Activated CD8-positive, alpha-beta T cell treated with anti-CD3 and anti-CD28 coated beads, Interleukin-2, amount 10 ng/mL, durations not matched to agents 7 days and 5 days (primary cell): ENCODE data around the gene EIF4E2. TPM values are rescaled to one million over a fixed set of nuclear protein-coding genes. Genes with fewer than 3 reads are reported as not detected.

Source experiments
- ATAC-seq: fragments of 150-1000 bp; cut with Tn5 transposase; one replicate; pipeline ENCODE4 v1.10.0; 2021; ENCODE audit warnings: moderate library complexity
- CTCF ChIA-PET: fragments of 350-600 bp; sonication (Branson Sonifier 250); formaldehyde crosslinking; loops from one replicate; lab custom pipeline; 2021; ENCODE audit warnings: antibody characterized with exemption; lab: Charles Lee
- POLR2A ChIA-PET: fragments of 350-600 bp; sonication (Branson Sonifier 250); formaldehyde crosslinking; loops from one replicate; lab custom pipeline; 2021; ENCODE audit warnings: antibody characterized with exemption; lab: Charles Lee
- DNase-seq: peaks from one replicate; pipeline ENCODE4 v3.0.0-alpha.2; 2020
- H3K27ac Mint-ChIP-seq: one replicate; pipeline ENCODE4 v1.8.0; 2021; ENCODE audit warnings: mild to moderate bottlenecking, mixed read lengths
- H3K27me3 Mint-ChIP-seq: one replicate; pipeline ENCODE4 v1.8.0; 2021; ENCODE audit warnings: low read depth, mixed read lengths
- H3K36me3 Mint-ChIP-seq: one replicate; pipeline ENCODE4 v1.8.0; 2021; ENCODE audit warnings: low read depth, mixed read lengths
- H3K4me1 Mint-ChIP-seq: one replicate; pipeline ENCODE4 v1.8.0; 2021; ENCODE audit warnings: low read depth, mixed read lengths
- H3K4me3 Mint-ChIP-seq: one replicate; pipeline ENCODE4 v1.8.0; 2021; ENCODE audit warnings: mild to moderate bottlenecking, mixed read lengths
- H3K9me3 Mint-ChIP-seq: one replicate; pipeline ENCODE4 v1.8.0; 2022; ENCODE audit warnings: mixed read lengths; ENCODE audit not compliant: insufficient read depth
- total RNA-seq, 2 experiments: library from RNA; stranded (reverse); gene quantifications; one replicate each; pipeline ENCODE4 v1.2.3, GENCODE V29; 2021

EIF4E2 gene
- total RNA-seq, 2 experiments from 2014 or later, result 68.5 to 76.7 TPM

- ATAC-seq (no peak), DNase-seq (no peak)
- Mint-ChIP-seq H3K27me3 (peaks cover 36% of the 10 kb centered on the region), H3K4me3 (no peak overlapping the region), H3K27ac (no peak overlapping the region), H3K36me3 (no peaks in the 10 kb centered on the region), H3K9me3 (no peaks in the 10 kb centered on the region), H3K4me1 (peaks cover 10% of the 10 kb centered on the region)
- POLR2A ChIA-PET, result no interaction called here
- CTCF ChIA-PET, result interaction anchor here (1.0 to 2.6 kb wide), 6 partner anchors 9 to 110 kb away, joined by 3 to 12 read pairs (median 4); no protein-coding TSS in a partner anchor
Measured at GRCh38 chr2:232523402-232523681, 27.1 kb upstream of the EIF4E2 start.

- Mint-ChIP-seq H3K36me3 (no peaks in the 10 kb centered on the region), H3K27ac (no peak overlapping the region), H3K9me3 (no peaks in the 10 kb centered on the region), H3K27me3 (peaks cover 42% of the 10 kb centered on the region), H3K4me3 (no peak overlapping the region), H3K4me1 (peaks cover 16% of the 10 kb centered on the region)
- ATAC-seq, result peak; percentile 26
- ChIA-PET CTCF (interaction anchor here (1.0 to 2.6 kb wide), 3 partner anchors 73 to 111 kb away, joined by 3 to 12 read pairs (median 3); no protein-coding TSS in a partner anchor), POLR2A (no interaction called here)
- DNase-seq, result peak; percentile 41
Measured at GRCh38 chr2:232523682-232524597, 26.5 kb upstream of the EIF4E2 start.

DNA sequence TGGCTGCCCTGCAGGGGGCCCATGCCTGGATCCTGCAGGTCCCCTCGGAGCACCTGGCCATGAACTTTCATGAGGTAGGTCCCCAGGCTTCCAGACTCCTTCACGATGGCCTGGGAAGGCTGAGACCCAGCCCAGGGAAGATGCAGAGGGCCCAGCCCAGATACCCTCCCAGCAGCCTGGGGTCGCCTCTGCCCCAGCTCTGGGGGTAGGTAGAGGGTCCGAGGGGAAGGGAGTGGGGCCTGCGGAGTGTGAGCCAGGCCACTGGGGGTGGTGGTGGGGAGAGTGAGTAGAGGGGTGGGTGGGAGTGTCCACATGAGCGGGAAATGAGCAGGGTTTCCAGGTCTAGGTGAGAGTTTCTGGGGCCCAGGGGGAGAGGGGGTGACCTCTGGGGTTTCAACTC, 25.7 kb upstream of the EIF4E2 start:
- no peak overlapping the region for H3K4me3 Mint-ChIP-seq
- DNase-seq, result no peak
- H3K27ac Mint-ChIP-seq, result no peak overlapping the region
- CTCF ChIA-PET, result interaction anchor here (2.6 kb wide), 1 partner anchor 78 kb away, joined by 12 read pairs; no protein-coding TSS in a partner anchor
- H3K36me3 Mint-ChIP-seq, result no peaks in the 10 kb centered on the region
- peaks cover 21% of the 10 kb centered on the region for H3K4me1 Mint-ChIP-seq
- ATAC-seq, result no peak
- H3K27me3 Mint-ChIP-seq, result peaks cover 42% of the 10 kb centered on the region
- no peaks in the 10 kb centered on the region for H3K9me3 Mint-ChIP-seq
- POLR2A ChIA-PET, result no interaction called here

DNA sequence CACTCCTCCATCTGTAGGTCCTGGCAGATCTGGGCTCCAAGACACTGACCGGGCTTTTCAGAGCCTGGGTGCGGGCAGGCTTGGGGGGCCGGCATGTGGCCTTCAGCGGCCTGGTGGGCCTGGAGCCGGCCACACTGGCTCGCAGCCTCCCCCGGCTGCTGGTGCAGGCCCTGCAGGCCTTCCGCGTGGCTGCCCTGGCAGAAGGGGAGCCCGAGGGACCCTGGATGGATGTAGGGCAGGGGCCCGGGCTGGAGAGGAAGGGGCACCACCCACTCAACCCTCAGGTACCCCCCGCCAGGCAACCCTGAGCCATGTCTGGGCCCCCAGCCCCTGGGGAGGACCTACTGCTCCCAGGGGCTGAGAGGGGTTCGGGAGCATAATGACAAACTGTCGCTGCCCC, 25.3 kb upstream of the EIF4E2 start:
- Mint-ChIP-seq H3K4me1 (peaks cover 21% of the 10 kb centered on the region), H3K36me3 (no peaks in the 10 kb centered on the region), H3K27ac (no peak overlapping the region), H3K4me3 (no peak overlapping the region), H3K27me3 (peaks cover 42% of the 10 kb centered on the region), H3K9me3 (no peaks in the 10 kb centered on the region)
- CTCF ChIA-PET, result no interaction called here
- DNase-seq (no peak), ATAC-seq (no peak)
- POLR2A ChIA-PET, result no interaction called here

GRCh38 chr2:232525791-232526371, 24.6 kb upstream of the EIF4E2 start, which contains the start of gene CHRND:
Gene CHRND, plus strand, starts transcription at chr2:232526160. Its CDS starts 56 bp downstream, at chr2:232526216.
- CTCF ChIA-PET, result no interaction called here
- H3K9me3 Mint-ChIP-seq, result no peaks in the 10 kb centered on the region
- POLR2A ChIA-PET, result no interaction called here
- DNase-seq, result no peak
- peaks cover 37% of the 10 kb centered on the region for H3K27me3 Mint-ChIP-seq
- H3K4me1 Mint-ChIP-seq, result peaks cover 21% of the 10 kb centered on the region
- H3K4me3 Mint-ChIP-seq, result no peak within 1 kb of the TSS
- H3K36me3 Mint-ChIP-seq, result no peaks in the 10 kb centered on the region
- no peak for ATAC-seq
- H3K27ac Mint-ChIP-seq, result no peak within 1 kb of the TSS

DNA sequence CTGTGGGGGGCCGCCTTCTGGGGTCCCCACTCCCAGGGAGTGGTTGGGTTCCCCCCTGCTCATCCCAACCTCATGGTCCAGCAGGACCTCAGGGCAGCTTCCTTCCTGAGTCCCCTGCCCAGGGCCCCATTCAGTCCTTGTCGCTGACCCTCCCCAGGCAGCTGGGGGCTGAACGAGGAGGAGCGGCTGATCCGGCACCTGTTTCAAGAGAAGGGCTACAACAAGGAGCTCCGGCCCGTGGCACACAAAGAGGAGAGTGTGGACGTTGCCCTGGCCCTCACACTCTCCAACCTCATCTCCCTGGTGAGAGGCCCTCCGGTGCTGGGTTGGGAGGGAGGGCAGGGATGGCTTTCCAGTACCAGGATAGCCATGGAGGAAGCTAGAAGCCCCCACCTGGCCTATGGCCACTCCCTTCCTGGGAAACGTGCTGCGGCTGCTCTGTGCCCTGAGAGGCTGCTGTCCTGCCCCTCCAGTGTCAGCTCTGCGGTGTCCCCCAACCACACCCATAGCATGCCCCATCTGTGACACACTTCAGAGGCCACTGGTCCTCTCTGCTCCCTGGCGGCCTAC, 24.0 kb upstream of the EIF4E2 start:
- ATAC-seq (no peak), DNase-seq (no peak)
- H3K9me3 Mint-ChIP-seq, result no peaks in the 10 kb centered on the region
- H3K4me3 Mint-ChIP-seq, result no peak overlapping the region
- H3K27ac Mint-ChIP-seq, result no peak overlapping the region
- POLR2A ChIA-PET, result no interaction called here
- peaks cover 19% of the 10 kb centered on the region for H3K4me1 Mint-ChIP-seq
- no peaks in the 10 kb centered on the region for H3K36me3 Mint-ChIP-seq
- CTCF ChIA-PET, result no interaction called here
- peaks cover 36% of the 10 kb centered on the region for H3K27me3 Mint-ChIP-seq

DNA sequence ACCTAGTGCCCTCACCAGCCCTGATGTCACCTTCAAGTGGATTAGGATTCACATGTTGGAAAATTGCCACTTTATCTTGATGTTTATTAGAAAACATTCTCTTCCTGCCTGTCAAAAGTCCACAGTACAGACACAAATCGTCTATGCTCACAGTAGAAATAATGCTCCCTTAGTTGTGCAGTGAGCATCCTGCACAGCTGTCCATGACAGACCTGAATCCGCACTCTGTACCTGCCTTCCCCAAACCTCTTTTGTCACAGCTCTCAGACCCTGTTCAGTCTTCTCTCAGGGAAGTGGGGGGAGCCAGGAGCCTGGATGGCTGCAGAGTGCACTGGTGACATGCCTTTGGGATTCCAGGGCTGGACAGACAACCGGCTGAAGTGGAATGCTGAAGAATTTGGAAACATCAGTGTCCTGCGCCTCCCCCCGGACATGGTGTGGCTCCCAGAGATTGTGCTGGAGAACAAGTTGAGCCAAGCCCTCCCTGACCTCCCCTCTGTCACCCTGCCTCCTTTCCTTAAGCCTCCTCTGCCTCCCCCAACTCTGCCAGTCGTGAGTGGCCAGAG, 22.5 kb upstream of the EIF4E2 start:
- DNase-seq (no peak), ATAC-seq (no peak)
- no peaks in the 10 kb centered on the region for H3K36me3 Mint-ChIP-seq
- ChIA-PET POLR2A (no interaction called here), CTCF (no interaction called here)
- H3K27ac Mint-ChIP-seq, result no peak overlapping the region
- H3K4me1 Mint-ChIP-seq, result peaks cover 16% of the 10 kb centered on the region
- H3K9me3 Mint-ChIP-seq, result no peaks in the 10 kb centered on the region
- no peak overlapping the region for H3K4me3 Mint-ChIP-seq
- H3K27me3 Mint-ChIP-seq, result peaks cover 32% of the 10 kb centered on the region

GRCh38 chr2:232528746-232529460, 21.6 kb upstream of the EIF4E2 start:
- peaks cover 27% of the 10 kb centered on the region for H3K27me3 Mint-ChIP-seq
- H3K27ac Mint-ChIP-seq, result peak overlapping the region; percentile 51
- POLR2A ChIA-PET, result no interaction called here
- DNase-seq (no peak), ATAC-seq (peak; percentile 50)
- CTCF ChIA-PET, result no interaction called here
- H3K4me3 Mint-ChIP-seq, result no peak overlapping the region
- peaks cover 14% of the 10 kb centered on the region for H3K4me1 Mint-ChIP-seq
- no peaks in the 10 kb centered on the region for H3K36me3 Mint-ChIP-seq
- no peaks in the 10 kb centered on the region for H3K9me3 Mint-ChIP-seq

DNA sequence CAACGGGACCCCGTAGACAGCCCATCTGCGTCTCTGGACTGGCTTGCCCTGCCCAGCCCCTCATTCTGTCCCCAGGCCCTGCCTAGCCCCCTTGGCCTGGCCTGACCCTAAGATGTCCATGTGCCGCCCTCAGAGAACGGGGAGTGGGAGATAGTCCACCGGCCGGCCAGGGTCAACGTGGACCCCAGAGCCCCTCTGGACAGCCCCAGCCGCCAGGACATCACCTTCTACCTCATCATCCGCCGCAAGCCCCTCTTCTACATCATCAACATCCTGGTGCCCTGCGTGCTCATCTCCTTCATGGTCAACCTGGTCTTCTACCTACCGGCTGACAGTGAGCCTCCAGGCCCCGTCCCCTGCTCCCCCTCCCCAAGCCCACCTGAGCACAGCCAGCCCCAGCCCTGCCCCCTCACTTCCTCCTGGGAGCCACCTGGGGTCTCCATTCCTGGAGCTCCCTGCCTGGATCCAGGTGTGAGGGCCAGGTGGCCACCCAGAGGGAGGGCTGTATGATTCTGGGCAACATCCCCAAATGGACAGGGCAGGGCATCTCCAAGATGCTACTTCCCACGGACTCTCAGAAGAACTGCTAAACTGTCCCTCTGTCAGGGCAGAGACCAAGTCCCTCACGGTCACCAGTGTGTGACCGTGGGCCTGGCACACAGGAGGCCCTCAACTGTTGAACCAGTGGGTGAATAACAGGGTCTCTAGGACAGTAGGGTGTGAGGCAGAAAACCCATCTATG, 20.5 kb upstream of the EIF4E2 start:
- Mint-ChIP-seq H3K27me3 (peaks cover 18% of the 10 kb centered on the region), H3K27ac (no peak overlapping the region), H3K36me3 (no peaks in the 10 kb centered on the region), H3K9me3 (no peaks in the 10 kb centered on the region), H3K4me3 (no peak overlapping the region), H3K4me1 (peaks cover 12% of the 10 kb centered on the region)
- ATAC-seq (no peak), DNase-seq (no peak)
- POLR2A ChIA-PET, result no interaction called here
- CTCF ChIA-PET, result no interaction called here

GRCh38 chr2:232530626-232531260, 19.7 kb upstream of the EIF4E2 start:
- Mint-ChIP-seq H3K27me3 (peaks cover 18% of the 10 kb centered on the region), H3K4me1 (peaks cover 12% of the 10 kb centered on the region), H3K27ac (no peak overlapping the region), H3K36me3 (no peaks in the 10 kb centered on the region), H3K4me3 (no peak overlapping the region), H3K9me3 (no peaks in the 10 kb centered on the region)
- ATAC-seq, result no peak
- DNase-seq, result no peak
- POLR2A ChIA-PET, result no interaction called here
- CTCF ChIA-PET, result interaction anchor here (2.6 kb wide), 1 partner anchor 9 kb away, joined by 10 read pairs; no protein-coding TSS in a partner anchor
